SU-DHL-6 (cell line): Measurements from ENCODE around the gene ZFP36L1.

ENCODE experiments used
- H2AFZ ChIP-seq: fragments of 200-600 bp; sonication (generic); 2 replicates; pipeline ENCODE4 v1.6.1; 2014; ENCODE audit warnings: low read depth, mild to moderate bottlenecking, moderate library complexity, mixed read lengths, antibody characterized with exemption, low read length; ENCODE audit not compliant: severe bottlenecking
- H3F3A ChIP-seq: fragments of 200-600 bp; shearing (Covaris generic); 2 replicates; pipeline ENCODE4 v1.6.0; 2016; ENCODE audit warnings: antibody characterized with exemption, mild to moderate bottlenecking; ENCODE audit not compliant: insufficient read depth
- H3K27ac ChIP-seq: fragments of 200-600 bp; sonication (generic); 2 replicates; pipeline ENCODE4 v1.5.1; 2016; ENCODE audit warnings: low read depth, mild to moderate bottlenecking, low read length, moderate library complexity, mixed read lengths
- H3K27me3 ChIP-seq: fragments of 200-600 bp; sonication (generic), shearing (Covaris generic); 2 replicates; pipeline ENCODE4 v1.6.0; 2014; ENCODE audit warnings: mild to moderate bottlenecking, low read length
- H3K36me3 ChIP-seq: fragments of 200-600 bp; sonication (generic); 2 replicates; pipeline ENCODE4 v1.6.1; 2014; ENCODE audit warnings: mild to moderate bottlenecking, low read length, mixed read lengths
- H3K4me2 ChIP-seq: fragments of 300-600, 200-600 bp; shearing (Covaris generic), sonication (generic); 2 replicates; pipeline ENCODE4 v1.6.0; 2014; ENCODE audit warnings: low read length, low read depth, mild to moderate bottlenecking; ENCODE audit not compliant: poor library complexity, severe bottlenecking
- H3K4me3 ChIP-seq: fragments of 200-600 bp; sonication (generic); 2 replicates; pipeline ENCODE4 v1.5.1; 2014; ENCODE audit warnings: antibody characterized with exemption, low read length, mild to moderate bottlenecking, mixed read lengths; ENCODE audit not compliant: insufficient read depth, poor library complexity, severe bottlenecking
- H3K79me2 ChIP-seq: fragments of 200-600 bp; sonication (generic); 2 replicates; pipeline ENCODE4 v1.6.1; 2014; ENCODE audit warnings: mild to moderate bottlenecking, low read length, moderate library complexity; ENCODE audit not compliant: insufficient read depth
- H3K9ac ChIP-seq: fragments of 200-600 bp; sonication (generic); 2 replicates; pipeline ENCODE4 v1.7.0; 2014; ENCODE audit warnings: mild to moderate bottlenecking, low read length
- H3K9me2 ChIP-seq: fragments of 200-600 bp; sonication (generic); replicated peaks from 2 replicates; pipeline ENCODE4 v1.6.1; 2014; ENCODE audit warnings: low read length; ENCODE audit not compliant: insufficient read depth
- H3K9me3 ChIP-seq: fragments of 200-600 bp; sonication (generic); 2 replicates; pipeline ENCODE4 v1.6.1; 2014; ENCODE audit warnings: low read length, mixed read lengths; ENCODE audit not compliant: insufficient read depth
- H4K20me1 ChIP-seq: fragments of 200-600 bp; sonication (generic); 2 replicates; pipeline ENCODE4 v1.6.1; 2014; ENCODE audit warnings: low read depth, mild to moderate bottlenecking, antibody characterized with exemption, low read length, moderate library complexity, mixed read lengths
- CTCF ChIP-seq: fragments of 200-600 bp; sonication (generic); IDR thresholded peaks from one replicate; pipeline ENCODE4 v1.5.1; 2017; ENCODE audit warnings: antibody characterized with exemption, mild to moderate bottlenecking, low read length, moderate library complexity; ENCODE audit not compliant: insufficient read depth, poor library complexity, severe bottlenecking
- EZH2phosphoT487 ChIP-seq: fragments of 200-600 bp; sonication (generic), shearing (Covaris generic); conservative IDR thresholded peaks from 2 replicates; pipeline ENCODE4 v1.6.1; 2018; ENCODE audit warnings: mild to moderate bottlenecking, antibody characterized with exemption, low read length, moderate library complexity, mixed read lengths

The ZFP36L1 gene

DNA sequence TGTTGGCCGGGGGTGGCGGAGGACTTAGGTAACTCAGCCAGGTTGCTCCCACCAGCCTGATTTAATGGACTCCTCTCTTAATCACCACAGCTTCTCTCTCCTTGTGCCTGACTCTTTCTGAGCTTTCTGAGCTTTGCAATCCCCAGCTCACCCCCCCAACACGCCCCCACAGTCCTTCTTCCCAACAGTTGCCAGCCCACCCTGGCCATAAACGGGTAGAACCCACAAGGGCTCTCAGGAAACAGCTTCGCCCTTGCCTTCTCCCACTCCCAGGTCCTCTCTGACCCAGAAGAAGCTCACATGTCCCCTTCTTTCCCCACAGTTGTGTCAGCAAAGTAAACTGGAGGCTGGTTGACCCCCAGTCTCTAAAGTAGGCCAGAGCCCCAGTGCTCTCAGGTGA is 32.9 kb downstream of the ZFP36L1 start:
- Histone ChIP-seq H3K4me2 (no peak overlapping the region), H3F3A (no peaks in the 10 kb centered on the region), H2AFZ (no peak overlapping the region), H3K27me3 (no peaks in the 10 kb centered on the region), H3K79me2 (no peaks in the 10 kb centered on the region), H3K9me2 (no peaks in the 10 kb centered on the region), H3K36me3 (no peaks in the 10 kb centered on the region), H3K27ac (no peak overlapping the region), H3K9ac (no peak overlapping the region), H3K9me3 (no peaks in the 10 kb centered on the region), H4K20me1 (no peaks in the 10 kb centered on the region), H3K4me3 (no peak overlapping the region)
- no peak for TF ChIP-seq EZH2phosphoT487

DNA sequence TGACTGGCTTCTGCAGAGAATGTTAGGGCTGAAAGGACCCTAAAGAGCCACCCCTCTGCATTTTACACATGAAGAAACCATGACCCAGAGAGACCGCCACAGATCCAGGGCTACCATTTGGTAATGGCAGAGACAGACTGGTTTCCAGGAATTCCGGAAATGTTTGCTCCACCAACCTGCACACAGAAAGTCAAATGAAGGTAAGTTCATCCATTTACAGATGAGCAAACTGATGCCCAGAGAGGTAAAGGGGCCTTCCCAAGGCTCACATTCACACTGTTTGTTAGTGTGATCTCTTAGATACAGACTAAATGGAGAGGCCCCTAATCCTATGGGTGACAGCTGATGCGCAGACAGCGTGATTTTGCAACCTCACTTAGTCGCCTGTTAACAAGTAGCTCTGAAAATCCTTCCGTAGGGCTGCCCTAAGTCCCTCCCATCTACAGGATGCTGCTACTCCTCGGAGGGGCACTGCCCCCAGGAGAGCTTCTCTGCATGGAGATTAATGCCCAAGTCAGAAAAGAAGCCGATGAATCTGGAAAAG is 33.8 kb downstream of the ZFP36L1 start:
- no peaks in the 10 kb centered on the region for H3K9me3 ChIP-seq
- no peak overlapping the region for H3K9ac ChIP-seq
- H4K20me1 ChIP-seq, result no peaks in the 10 kb centered on the region
- no peak overlapping the region for H3K4me2 ChIP-seq
- no peak overlapping the region for H2AFZ ChIP-seq
- TF ChIP-seq CTCF (no peak), EZH2phosphoT487 (no peak)
- no peaks in the 10 kb centered on the region for H3F3A ChIP-seq
- H3K9me2 ChIP-seq, result no peaks in the 10 kb centered on the region
- H3K27ac ChIP-seq, result no peak overlapping the region
- H3K4me3 ChIP-seq, result no peak overlapping the region
- H3K36me3 ChIP-seq, result no peaks in the 10 kb centered on the region
- H3K27me3 ChIP-seq, result no peaks in the 10 kb centered on the region
- no peaks in the 10 kb centered on the region for H3K79me2 ChIP-seq

- TF ChIP-seq CTCF (no peak), EZH2phosphoT487 (no peak)
- H2AFZ ChIP-seq, result no peak overlapping the region
- no peaks in the 10 kb centered on the region for H3K79me2 ChIP-seq
- H3K4me3 ChIP-seq, result no peak overlapping the region
- H3K4me2 ChIP-seq, result no peak overlapping the region
- no peaks in the 10 kb centered on the region for H4K20me1 ChIP-seq
- no peaks in the 10 kb centered on the region for H3K9me2 ChIP-seq
- no peak overlapping the region for H3K9ac ChIP-seq
- H3K27ac ChIP-seq, result no peak overlapping the region
- no peaks in the 10 kb centered on the region for H3F3A ChIP-seq
- H3K27me3 ChIP-seq, result no peaks in the 10 kb centered on the region
- no peaks in the 10 kb centered on the region for H3K36me3 ChIP-seq
- no peaks in the 10 kb centered on the region for H3K9me3 ChIP-seq
Measured at GRCh38 chr14:68758301-68758700, 34.6 kb downstream of the ZFP36L1 start.

DNA sequence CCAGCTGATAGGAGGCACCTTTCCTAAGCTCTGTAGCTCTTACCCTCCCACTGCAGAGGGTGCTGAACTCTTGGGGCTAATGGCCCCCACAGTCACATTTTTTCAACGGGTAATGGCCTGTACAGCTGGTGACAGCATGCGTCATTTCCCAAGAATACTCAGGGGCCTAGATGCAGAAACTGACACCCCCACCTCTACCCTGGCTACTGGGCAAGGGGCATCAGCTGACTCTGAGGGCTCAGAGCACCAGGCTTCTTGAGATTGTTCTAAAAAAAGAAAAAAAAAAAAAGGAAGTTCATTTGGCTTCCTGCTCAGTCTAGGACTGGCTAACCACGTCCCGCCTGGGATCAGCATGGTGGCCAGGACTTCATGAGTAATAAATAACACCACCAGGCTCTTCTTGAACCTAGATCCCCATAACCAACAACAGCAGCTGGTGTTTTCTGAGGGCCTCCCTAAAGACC is 35.2 kb downstream of the ZFP36L1 start:
- no peak overlapping the region for H3K4me3 ChIP-seq
- no peaks in the 10 kb centered on the region for H3K9me2 ChIP-seq
- no peak overlapping the region for H2AFZ ChIP-seq
- no peak overlapping the region for H3K27ac ChIP-seq
- H3K36me3 ChIP-seq, result no peaks in the 10 kb centered on the region
- H3F3A ChIP-seq, result no peaks in the 10 kb centered on the region
- no peaks in the 10 kb centered on the region for H3K27me3 ChIP-seq
- H3K9ac ChIP-seq, result no peak overlapping the region
- no peaks in the 10 kb centered on the region for H3K79me2 ChIP-seq
- TF ChIP-seq EZH2phosphoT487, result no peak
- no peak for TF ChIP-seq CTCF
- H3K9me3 ChIP-seq, result no peaks in the 10 kb centered on the region
- H4K20me1 ChIP-seq, result no peaks in the 10 kb centered on the region
- no peak overlapping the region for H3K4me2 ChIP-seq
